Measurements from ENCODE around the gene HCN2.
A peak's percentile ranks its signal among the peaks of the same experiment; 100 is the strongest.

Gene HCN2

GRCh38 chr19:658059-658839 is 68.6 kb downstream of the HCN2 start:
- no peak for DNase-seq (ENCODE audit: low spot score)

GRCh38 chr19:658916-659839 is 69.5 kb downstream of the HCN2 start:
- no peak for DNase-seq (ENCODE audit: low spot score)

GRCh38 chr19:660793-661426 is 71.2 kb downstream of the HCN2 start:
- DNase-seq (ENCODE audit: low spot score): no peak

GRCh38 chr19:661427-662196 is 71.9 kb downstream of the HCN2 start:
- no peak for DNase-seq (ENCODE audit: low spot score)

GRCh38 chr19:662207-662961 is 72.7 kb downstream of the HCN2 start:
- no peak for DNase-seq (ENCODE audit: low spot score)

GRCh38 chr19:662962-663681 is 73.4 kb downstream of the HCN2 start, which contains the start of gene RNF126:
Gene RNF126, minus strand, starts transcription at chr19:663214. Its CDS starts 93 bp downstream, at chr19:663121.
- DNase-seq (ENCODE audit: low spot score): peak; percentile 94

GRCh38 chr19:663682-664117 is 74.0 kb downstream of the HCN2 start:
- DNase-seq (ENCODE audit: low spot score): no peak

- DNase-seq (ENCODE audit: low spot score): peak; percentile 68
Observed at GRCh38 chr19:664913-665443, 75.3 kb downstream of the HCN2 start.

Data from hematopoietic multipotent progenitor cell treated with erythropoietin and hydrocortisone succinate and interleukin-3 and kit ligand, for 17 days (in vitro differentiated cells).